Measurements from ENCODE around the gene ANKS6.

The ANKS6 gene

GRCh38 chr9:98771209-98771874 is 25.0 kb downstream of the ANKS6 start:
- DNase-seq (ENCODE audit: low spot score) = no peak

DNA sequence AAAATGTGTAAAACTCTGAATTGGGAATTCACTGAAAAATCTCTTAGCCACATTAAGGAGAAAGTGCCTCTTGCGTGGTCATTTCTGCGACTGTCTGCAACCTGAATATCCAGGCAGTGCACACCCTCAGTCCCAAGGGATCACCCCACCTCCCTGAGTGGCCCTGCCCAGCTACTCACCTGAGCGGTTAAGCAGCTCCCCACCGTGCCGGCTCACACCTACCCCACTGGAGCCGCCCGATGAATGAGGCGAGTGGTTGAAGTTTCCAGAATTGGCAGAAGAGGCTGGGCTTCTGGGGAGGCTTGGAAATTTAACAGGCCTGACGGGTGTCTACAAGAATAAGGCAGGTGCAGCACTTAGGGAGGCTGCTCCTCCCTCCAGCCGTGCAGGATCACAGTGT is 25.6 kb downstream of the ANKS6 start:
- DNase-seq (ENCODE audit: low spot score) = no peak

DNA sequence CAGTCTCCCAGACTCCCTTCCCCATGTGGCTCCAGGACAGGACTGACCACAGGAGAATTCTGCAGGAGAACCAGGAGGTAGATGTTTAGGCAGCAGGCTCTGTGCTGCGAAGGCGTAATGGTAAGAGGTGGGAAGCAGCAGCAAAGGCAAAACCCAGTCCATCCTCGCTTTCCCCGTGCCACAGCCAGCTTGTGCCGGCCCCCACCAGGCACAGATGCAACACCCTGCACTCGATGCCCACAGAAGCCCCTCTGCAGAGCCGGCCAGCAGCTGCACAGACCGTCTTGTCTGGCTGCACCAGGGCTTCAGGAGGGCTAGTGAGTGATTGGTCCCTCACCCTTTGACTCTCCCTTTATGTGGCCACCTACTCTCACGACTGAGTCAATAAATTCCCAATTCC is 28.0 kb downstream of the ANKS6 start:
- no peak for DNase-seq (ENCODE audit: low spot score)

DNA sequence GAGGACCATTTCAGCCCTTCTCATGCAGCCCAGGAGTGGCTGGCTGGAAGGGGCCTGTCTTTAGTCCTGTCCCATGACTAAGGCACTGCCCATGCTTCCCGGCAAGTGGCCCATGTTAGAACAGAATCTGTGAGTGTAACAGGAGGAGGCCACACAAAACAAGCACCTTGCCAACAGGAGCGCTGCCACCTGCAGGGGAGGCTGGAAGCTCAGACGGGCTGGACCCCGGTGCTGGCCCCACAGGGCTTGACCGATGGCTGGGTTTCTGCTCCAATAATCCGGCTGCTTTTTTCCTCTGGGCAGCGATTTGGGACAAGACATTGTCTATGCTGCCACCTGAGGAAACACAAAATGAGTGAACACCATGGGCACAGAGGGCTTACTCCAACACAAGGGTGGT is 28.4 kb downstream of the ANKS6 start:
- DNase-seq (ENCODE audit: low spot score) = no peak

- DNase-seq (ENCODE audit: low spot score) = no peak
Observed at GRCh38 chr9:98767196-98767595, 29.2 kb downstream of the ANKS6 start.

- DNase-seq (ENCODE audit: low spot score) = no peak
Observed at GRCh38 chr9:98766586-98766985, 29.8 kb downstream of the ANKS6 start.

DNA sequence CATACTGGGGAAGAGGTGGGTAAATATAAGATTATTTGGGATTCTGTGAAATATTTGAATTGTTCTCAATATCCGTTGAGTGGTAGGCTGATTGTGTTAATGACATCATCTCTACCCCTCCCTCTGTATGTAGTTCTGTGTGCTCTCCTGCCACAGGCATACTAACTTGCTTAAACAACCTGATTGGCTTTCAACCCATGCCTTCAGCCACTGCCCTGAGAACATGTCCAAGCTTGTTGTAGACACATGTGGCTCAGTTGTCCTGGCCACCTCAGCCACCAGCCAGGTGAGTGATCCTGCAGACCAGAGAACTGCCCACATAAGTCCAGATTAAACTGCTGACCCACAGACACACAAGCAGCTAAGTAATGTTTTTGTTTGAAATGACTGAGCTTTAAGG is 31.1 kb downstream of the ANKS6 start:
- DNase-seq (ENCODE audit: low spot score) = no peak

GRCh38 chr9:98763986-98764745 is 32.2 kb downstream of the ANKS6 start:
- DNase-seq (ENCODE audit: low spot score) = no peak

DNA sequence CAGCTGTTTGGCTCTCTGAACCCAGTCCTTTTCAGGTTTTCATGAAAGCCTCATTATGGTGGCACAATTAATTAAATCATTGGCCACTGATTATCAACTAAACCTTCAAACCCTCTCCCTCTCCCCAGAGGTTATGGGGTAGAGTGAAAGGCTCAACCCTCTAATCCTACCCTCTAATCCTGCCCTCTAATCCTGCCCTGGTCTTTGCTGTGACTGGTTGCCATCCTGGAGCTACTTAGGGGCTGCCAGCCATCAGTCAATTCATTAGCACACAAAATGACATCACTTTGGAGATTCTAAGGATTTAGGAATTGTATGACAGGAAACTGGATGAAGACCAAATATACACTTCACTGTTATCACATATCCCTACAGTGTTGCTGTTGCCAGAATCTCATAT is 36.1 kb downstream of the ANKS6 start:
- DNase-seq (ENCODE audit: low spot score) = no peak

DNA sequence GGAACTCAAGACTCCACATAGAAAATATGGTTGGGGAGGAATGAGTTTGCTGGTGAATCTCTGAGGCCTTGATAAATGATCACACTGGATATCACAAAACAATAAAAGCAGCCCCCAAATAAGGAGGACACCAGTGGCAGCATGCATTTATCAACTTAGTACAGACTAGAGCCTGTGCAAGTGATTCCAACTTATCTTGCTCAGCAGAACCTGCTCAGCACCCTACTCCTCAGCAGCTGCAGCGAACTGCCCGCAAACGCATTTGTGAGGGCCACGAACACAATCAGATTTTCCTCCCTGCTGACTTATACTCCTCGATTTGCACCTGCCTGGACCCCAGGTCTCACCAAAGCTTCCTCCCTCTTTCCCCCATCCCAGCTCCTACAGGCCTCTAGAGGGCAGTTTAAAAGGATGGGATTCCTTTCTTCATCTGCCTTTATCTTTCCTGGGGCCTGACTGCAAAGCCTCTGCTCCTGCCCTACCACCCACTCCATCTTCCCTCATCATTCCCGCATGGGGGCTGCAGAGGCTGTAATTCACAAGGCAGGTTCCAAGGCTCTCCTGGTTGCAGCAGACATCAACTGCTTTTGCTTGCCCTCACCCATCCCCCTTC is 41.2 kb downstream of the ANKS6 start:
- DNase-seq (ENCODE audit: low spot score) = no peak

DNA sequence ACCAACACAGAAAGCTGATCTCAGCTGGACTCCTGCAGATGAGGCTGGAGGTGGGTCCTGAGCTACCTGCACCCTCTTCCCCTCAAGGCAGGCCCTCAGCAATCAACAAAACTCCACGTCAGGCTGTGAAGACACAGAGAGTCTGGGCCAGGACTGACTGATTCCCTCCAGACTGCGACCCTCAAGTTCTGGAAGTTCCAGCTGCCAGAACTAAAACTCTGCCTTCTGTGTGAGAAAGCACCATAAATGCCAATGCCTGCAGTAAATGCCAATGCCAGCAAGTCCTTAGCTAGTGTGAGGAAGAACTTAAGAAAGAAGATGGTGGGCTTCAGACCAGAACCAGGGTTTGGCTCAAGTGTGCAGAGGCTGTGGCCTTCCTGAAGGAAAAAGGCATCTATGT is 45.1 kb downstream of the ANKS6 start:
- no peak for DNase-seq (ENCODE audit: low spot score)

DNA sequence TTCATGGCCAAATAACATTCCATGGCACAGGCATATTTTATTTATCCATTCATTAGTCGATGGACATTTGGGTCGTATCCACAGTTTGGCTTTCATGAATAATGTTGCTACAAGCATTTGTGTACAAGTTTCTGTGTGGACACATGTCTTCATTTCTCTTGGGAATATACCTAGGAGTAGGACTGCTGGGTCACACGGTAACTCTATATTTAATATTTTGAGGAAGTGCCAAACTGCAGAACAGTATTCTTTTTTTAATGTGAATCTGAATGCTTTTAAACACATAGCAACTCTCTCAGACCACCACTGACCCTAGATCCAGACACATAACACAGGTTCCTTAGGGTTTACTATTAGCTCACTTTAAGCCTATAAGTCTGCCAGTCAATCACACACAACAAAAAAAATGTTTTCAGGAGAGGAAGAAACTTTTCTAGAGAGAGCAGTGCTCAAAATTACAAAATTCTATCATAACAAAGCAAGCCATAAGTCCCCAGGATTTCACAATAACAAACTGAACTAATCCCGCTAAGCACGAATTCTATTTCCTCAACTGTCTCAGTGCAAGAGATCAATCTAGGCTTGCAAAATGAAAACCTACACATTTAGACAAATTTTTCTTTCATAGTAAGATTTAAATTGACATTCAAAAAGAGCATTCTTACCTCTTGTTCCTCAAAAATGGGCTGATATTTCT is 45.8 kb downstream of the ANKS6 start:
- DNase-seq (ENCODE audit: low spot score) = no peak

DNA sequence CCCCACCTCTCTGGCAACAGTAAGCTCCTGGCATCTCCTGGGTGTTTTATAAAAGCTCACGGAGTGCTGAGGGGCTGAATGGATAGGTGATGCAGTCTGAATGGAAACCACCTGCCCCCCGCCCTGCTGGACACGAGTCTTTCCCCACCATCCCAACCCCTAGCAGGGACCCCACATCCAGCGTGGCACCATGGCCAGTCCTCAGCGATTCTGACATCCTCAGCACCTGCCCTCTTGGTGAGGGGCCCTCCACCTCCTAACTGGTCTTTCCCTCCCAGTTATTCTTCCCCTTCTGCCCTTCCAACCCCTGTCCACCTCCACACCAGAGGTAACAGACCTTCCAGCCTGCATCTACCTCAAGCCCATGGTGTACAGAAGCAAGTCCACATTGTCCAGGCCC is 48.9 kb downstream of the ANKS6 start:
- DNase-seq (ENCODE audit: low spot score) = no peak

GRCh38 chr9:98745470-98745869 is 50.9 kb downstream of the ANKS6 start:
- no peak for DNase-seq (ENCODE audit: low spot score)

DNA sequence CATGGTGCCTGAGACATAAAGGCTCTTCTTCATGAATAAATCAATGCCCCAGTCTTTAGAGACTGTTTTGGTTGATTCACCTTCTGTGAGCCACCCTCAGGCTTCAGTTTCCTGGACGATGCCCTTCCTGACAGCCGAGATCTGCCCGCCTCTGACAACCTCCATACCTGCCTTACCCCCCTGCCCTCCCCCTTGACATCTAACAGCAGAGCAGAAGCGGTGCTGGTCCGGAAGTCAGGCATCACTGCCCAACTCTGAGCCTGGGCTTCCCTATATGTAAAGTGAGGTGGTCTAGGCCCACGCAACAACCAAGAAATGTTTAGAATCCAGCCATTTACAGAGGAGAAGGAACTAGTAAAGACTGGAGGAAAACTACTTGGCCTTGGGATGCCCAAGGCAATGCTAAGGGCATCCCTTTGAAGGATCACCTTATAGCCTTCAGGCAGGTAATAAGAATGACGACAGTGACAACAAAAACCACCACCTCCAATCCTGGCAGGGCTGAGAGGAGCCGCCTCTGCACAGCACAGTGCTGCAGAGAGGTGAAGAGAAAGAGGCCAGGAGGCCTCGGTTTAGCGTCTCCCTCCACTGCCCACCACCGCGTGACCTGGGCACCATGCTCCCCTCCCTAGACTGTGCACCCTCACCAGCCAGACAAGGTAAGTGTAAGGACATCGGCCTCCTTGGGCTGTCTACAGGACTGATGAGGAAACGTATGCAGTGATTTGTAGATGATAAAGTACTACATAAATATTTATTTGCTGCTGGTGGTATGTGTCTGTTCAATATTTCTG is 52.3 kb downstream of the ANKS6 start:
- no peak for DNase-seq (ENCODE audit: low spot score)

GRCh38 chr9:98743329-98743728 is 53.0 kb downstream of the ANKS6 start:
- no peak for DNase-seq (ENCODE audit: low spot score)

DNA sequence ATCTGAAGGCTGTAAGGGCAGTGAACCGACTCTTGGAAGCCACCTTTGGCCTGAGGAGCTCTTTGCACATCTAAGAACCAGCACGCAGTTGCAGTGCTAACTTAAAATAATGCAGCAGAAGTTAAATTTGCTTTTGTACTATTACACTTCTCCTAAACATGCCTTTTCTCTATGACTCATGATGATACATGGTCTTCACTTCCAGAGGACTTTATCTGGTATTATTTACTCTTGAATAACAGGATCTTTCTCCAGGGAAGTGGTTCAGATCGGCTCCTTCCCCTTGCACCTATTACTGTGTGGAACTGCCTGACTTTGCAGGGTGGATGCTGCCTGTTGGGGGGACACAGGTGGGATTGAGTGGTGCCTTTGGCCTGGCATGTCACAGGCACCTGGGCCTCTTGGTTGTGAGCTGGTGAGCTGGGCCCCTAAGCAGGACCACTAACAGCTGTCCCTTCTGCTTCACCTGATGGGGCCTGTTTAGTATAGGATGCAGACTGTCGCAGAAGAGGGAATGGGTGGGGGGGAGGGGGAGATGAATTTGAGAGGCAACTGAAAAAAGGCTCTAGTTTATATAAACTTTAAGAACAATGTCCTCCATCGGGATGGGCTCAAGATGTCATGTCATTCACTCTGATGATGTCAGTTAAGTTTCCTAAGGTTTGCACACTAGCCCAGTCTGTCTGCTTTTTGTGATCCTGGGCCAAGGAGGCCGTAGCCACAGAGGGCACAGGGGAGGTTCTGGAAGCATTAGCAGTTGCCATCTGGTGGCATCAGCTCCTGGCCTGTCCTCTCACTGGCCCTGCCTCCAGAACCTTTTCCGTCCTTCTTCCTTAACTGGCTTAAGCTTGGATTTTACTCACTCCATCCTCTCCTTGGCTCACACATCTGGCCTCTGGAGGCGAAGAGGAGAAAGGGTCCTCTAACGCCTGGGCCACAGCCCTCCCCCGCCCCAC is 53.8 kb downstream of the ANKS6 start:
- peak; percentile 56 for DNase-seq (ENCODE audit: low spot score)

GRCh38 chr9:98740226-98740881 is 56.0 kb downstream of the ANKS6 start:
- no peak for DNase-seq (ENCODE audit: low spot score)

DNA sequence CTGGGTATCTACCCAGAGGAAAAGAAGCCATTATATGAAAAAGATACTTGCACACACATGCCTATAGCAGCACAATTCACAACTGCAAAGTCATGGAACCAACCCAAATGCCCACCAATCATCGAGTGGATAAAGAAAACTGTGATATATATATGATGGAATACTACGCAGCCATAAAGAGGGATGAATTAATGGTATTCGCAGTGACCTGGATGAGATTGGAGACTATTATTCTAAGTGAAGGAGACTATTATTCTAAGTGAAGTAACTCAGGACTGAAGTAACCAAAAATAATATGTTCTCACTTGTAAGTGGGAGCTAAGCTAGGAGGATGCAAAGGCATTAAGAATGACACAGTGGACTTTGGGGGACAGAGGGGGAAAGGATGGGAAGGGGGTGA is 57.6 kb downstream of the ANKS6 start:
- no peak for DNase-seq (ENCODE audit: low spot score)

DNA sequence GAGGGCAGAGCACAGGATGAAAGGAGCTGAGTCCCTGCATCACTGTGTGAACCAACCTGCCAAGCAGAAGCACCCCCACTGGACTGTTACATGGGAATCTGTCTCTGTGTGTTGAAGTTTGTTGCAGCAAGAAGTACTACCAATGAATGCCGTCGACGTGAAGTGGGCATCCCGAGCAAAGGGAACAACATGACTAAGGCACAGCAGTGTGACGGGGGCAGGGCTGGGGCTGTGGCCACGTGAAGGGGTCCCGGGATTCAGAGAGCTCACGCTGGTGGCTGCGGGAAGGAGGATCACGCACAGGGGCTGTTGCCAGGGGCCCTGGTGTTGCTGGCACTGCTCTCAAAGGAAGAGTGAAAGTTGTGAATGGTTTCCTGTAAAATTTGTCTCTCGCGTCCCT is 60.1 kb downstream of the ANKS6 start:
- DNase-seq (ENCODE audit: low spot score) = no peak
